Measurements from ENCODE around the gene SYP. TPM values are rescaled to one million over a fixed set of nuclear protein-coding genes. Genes with fewer than 3 reads are reported as not detected.

Gene SYP
- total RNA-seq, 1 donor from 2014 or later = 0.07 TPM

- Histone ChIP-seq H3K4me1 (no peaks in the 10 kb centered on the region), H3F3A (ENCODE audit: low read depth) (no peaks in the 10 kb centered on the region), H2AFZ (replicated peaks) (no peak overlapping the region), H3K79me2 (ENCODE audit: low read depth) (no peaks in the 10 kb centered on the region), H3K4me2 (no peak overlapping the region), H3K9ac (no peak overlapping the region), H3K27ac (no peak overlapping the region), H4K20me1 (ENCODE audit: low read depth) (no peaks in the 10 kb centered on the region), H3K4me3 (no peak overlapping the region), H3K27me3 (peaks cover 21% of the 10 kb centered on the region), H3K36me3 (no peaks in the 10 kb centered on the region), H3K9me3 (ENCODE audit: low read depth) (no peaks in the 10 kb centered on the region)
- no peak for TF ChIP-seq EZH2 (IDR thresholded peaks at IDR 0.05)
- TF ChIP-seq, protein P1, sequence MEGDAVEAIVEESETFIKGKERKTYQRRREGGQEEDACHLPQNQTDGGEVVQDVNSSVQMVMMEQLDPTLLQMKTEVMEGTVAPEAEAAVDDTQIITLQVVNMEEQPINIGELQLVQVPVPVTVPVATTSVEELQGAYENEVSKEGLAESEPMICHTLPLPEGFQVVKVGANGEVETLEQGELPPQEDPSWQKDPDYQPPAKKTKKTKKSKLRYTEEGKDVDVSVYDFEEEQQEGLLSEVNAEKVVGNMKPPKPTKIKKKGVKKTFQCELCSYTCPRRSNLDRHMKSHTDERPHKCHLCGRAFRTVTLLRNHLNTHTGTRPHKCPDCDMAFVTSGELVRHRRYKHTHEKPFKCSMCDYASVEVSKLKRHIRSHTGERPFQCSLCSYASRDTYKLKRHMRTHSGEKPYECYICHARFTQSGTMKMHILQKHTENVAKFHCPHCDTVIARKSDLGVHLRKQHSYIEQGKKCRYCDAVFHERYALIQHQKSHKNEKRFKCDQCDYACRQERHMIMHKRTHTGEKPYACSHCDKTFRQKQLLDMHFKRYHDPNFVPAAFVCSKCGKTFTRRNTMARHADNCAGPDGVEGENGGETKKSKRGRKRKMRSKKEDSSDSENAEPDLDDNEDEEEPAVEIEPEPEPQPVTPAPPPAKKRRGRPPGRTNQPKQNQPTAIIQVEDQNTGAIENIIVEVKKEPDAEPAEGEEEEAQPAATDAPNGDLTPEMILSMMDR (IDR thresholded peaks at IDR 0.05) = no peak
- TF ChIP-seq EZH2phosphoT487 (IDR thresholded peaks at IDR 0.05) = no peak
- Mint-ChIP-seq H3K27me3 (ENCODE audit: insufficient read depth, low read depth) (peaks cover under 1% of the 10 kb centered on the region), H3K4me3 (peak overlapping the region; percentile 72), H3K9me3 (peaks cover 9% of the 10 kb centered on the region), H3K4me1 (peaks cover 6% of the 10 kb centered on the region), H3K27ac (no peak overlapping the region), H3K36me3 (no peaks in the 10 kb centered on the region)
- DNase-seq (ENCODE audit: low spot score) = no peak
These were observed 1.3 kb downstream of the SYP start for GRCh38 chrX:49198540-49199314.

DNA sequence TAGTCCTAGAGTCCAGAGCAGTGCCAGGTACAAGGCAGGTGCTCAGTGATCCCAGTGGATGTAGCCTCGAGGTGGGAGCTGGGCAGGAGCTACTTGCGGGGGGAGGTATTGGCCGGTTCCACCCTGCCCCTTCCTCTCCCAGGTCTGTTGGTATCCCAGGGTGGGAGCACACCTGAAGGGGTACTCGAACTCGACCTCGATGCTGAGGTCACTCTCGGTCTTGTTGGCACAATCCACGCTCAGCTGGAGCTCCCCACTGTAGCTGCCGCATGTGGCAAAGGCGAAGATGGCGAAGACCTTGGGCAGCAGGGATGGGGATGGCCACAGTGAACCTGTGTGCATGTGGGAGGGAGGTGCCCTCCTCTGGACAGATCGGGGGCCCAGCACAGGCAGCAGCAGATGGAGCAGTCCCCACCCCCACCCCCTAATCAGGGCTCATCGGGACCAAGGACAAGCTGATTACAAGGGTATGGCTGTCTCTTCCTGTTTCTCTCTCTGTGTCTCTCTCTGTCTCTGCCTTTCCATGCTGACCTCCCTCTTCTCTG, 2.4 kb downstream of the SYP start:
- no peak overlapping the region for H3K27ac ChIP-seq
- H3K36me3 Mint-ChIP-seq = no peaks in the 10 kb centered on the region
- H3K4me3 ChIP-seq = no peak overlapping the region
- H3K9me3 ChIP-seq (ENCODE audit: low read depth) = no peaks in the 10 kb centered on the region
- no peak overlapping the region for H3K4me3 Mint-ChIP-seq
- peaks cover 14% of the 10 kb centered on the region for H3K9me3 Mint-ChIP-seq
- peaks cover 21% of the 10 kb centered on the region for H3K27me3 ChIP-seq
- no peak for DNase-seq (ENCODE audit: low spot score)
- peaks cover 10% of the 10 kb centered on the region for H3K4me1 Mint-ChIP-seq
- no peaks in the 10 kb centered on the region for H3K79me2 ChIP-seq (ENCODE audit: low read depth)
- TF ChIP-seq EZH2phosphoT487 (IDR thresholded peaks at IDR 0.05) = no peak
- TF ChIP-seq, protein P1 (IDR thresholded peaks at IDR 0.05) = no peak
- TF ChIP-seq EZH2 (IDR thresholded peaks at IDR 0.05) = no peak
- H3K4me2 ChIP-seq = no peak overlapping the region
- H3K36me3 ChIP-seq = no peaks in the 10 kb centered on the region
- H3K4me1 ChIP-seq = no peaks in the 10 kb centered on the region
- H3K27ac Mint-ChIP-seq = no peak overlapping the region
- peaks cover 3% of the 10 kb centered on the region for H3K27me3 Mint-ChIP-seq (ENCODE audit: insufficient read depth, low read depth)
- H3F3A ChIP-seq (ENCODE audit: low read depth) = no peaks in the 10 kb centered on the region
- H2AFZ ChIP-seq (replicated peaks) = no peak overlapping the region
- no peaks in the 10 kb centered on the region for H4K20me1 ChIP-seq (ENCODE audit: low read depth)
- no peak overlapping the region for H3K9ac ChIP-seq

DNA sequence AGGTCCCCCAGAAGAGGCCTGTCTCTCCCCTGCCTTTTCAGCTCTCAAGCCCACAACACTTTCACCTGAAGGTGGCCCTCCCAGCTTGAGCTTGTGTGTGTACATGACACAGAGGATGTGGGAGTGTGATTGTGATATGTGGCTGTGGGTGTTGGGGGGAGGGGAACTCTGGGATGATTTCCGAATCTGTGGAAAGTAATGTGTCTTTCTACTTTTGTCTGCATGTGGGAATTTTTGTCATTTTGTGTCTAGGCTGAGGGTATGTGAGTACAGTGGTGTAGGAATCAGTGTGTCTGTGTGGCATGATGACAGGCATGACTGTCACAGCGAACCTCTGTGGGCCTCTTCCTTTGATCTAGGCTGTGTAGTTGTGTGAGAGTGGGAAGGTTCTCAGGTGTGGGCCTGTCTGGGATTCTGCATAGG, 6.4 kb downstream of the SYP start:
- Mint-ChIP-seq H3K9me3 (peaks cover 12% of the 10 kb centered on the region), H3K27ac (peak overlapping the region; percentile 9), H3K36me3 (no peaks in the 10 kb centered on the region), H3K4me1 (peaks cover 9% of the 10 kb centered on the region), H3K27me3 (ENCODE audit: insufficient read depth, low read depth) (peaks cover 3% of the 10 kb centered on the region), H3K4me3 (peak overlapping the region; percentile 60)
- Histone ChIP-seq H2AFZ (replicated peaks) (no peak overlapping the region), H3F3A (ENCODE audit: low read depth) (peaks cover 10% of the 10 kb centered on the region), H3K4me1 (no peaks in the 10 kb centered on the region), H3K36me3 (no peaks in the 10 kb centered on the region), H3K4me2 (no peak overlapping the region), H3K9me3 (ENCODE audit: low read depth) (no peaks in the 10 kb centered on the region), H3K27me3 (peaks cover 8% of the 10 kb centered on the region), H4K20me1 (ENCODE audit: low read depth) (no peaks in the 10 kb centered on the region), H3K4me3 (no peak overlapping the region), H3K79me2 (ENCODE audit: low read depth) (no peaks in the 10 kb centered on the region), H3K27ac (no peak overlapping the region), H3K9ac (no peak overlapping the region)
- TF ChIP-seq EZH2phosphoT487 (IDR thresholded peaks at IDR 0.05) (no peak), EZH2 (IDR thresholded peaks at IDR 0.05) (no peak)
- TF ChIP-seq, protein P1 (IDR thresholded peaks at IDR 0.05) = no peak
- no peak for DNase-seq (ENCODE audit: low spot score)
